Uterus (tissue), 2 donors: ENCODE measurements around the gene HIPK1.

Experiments used
- CTCF ChIP-seq, 4 experiments: fragments of 200-600 bp in 2 of 4; fragments of 450-650 bp in 2 of 4; sonication (generic) in 2 of 4; IDR thresholded peaks; one replicate each; pipeline ENCODE4 v1.5.1; 2016 to 2019; ENCODE audit warnings: antibody characterized with exemption in 4 of 4, mild to moderate bottlenecking in 2 of 4, moderate library complexity in 1 of 4
- POLR2A ChIP-seq, 2 donors: fragments of 450-650 bp; IDR thresholded peaks; one replicate each; pipeline ENCODE4 v1.6.1; 2016; ENCODE audit warnings: antibody characterized with exemption in 2 of 2, mild to moderate bottlenecking in 1 of 2, moderate library complexity in 1 of 2

DNA sequence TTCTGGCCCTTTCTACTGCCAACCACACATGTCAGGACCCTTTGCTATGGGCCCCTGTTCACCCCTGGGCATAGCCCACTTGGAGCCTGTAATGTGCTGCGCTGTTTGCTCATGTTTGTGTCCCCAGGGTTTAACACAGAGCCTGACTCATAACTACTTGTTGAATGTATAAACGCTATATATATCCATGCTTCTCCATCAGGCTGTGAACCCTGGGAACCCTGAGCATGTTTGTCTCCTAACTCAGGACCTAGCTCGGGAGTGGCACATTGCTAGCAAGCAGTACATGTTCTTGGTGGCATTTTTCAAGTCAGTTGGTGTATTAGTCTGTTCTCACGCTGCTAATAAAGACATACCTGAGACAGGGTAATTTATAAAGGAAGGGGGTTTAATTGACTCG is 58.1 kb downstream of the HIPK1 start:
- TF ChIP-seq POLR2A (IDR thresholded peaks at IDR 0.05) (no peak), CTCF (IDR thresholded peaks at IDR 0.05) (no peak)
